HL-60 (cell line): Measurements from ENCODE around the gene ANKRD22.

Experiments used
- POLR2AphosphoS5 ChIP-seq: IDR thresholded peaks from 2 replicates; pipeline ENCODE4 v1.6.1; 2012; ENCODE audit warnings: low read depth
- SPI1 ChIP-seq: IDR thresholded peaks from 2 replicates; pipeline ENCODE4 v1.6.1; 2012; ENCODE audit warnings: low read depth, mild to moderate bottlenecking, borderline replicate concordance
- TF ChIP-seq, protein P1 (sequence below): IDR thresholded peaks from one replicate; pipeline ENCODE4 v1.5.1; 2011; ENCODE audit warnings: low read length, control low read depth, inconsistent platforms; ENCODE audit not compliant: insufficient read depth
- TF ChIP-seq, protein P2 (sequence below): IDR thresholded peaks from 2 replicates; pipeline ENCODE4 v1.6.1; 2012; ENCODE audit warnings: low read depth; ENCODE audit not compliant: insufficient replicate concordance

DNA sequence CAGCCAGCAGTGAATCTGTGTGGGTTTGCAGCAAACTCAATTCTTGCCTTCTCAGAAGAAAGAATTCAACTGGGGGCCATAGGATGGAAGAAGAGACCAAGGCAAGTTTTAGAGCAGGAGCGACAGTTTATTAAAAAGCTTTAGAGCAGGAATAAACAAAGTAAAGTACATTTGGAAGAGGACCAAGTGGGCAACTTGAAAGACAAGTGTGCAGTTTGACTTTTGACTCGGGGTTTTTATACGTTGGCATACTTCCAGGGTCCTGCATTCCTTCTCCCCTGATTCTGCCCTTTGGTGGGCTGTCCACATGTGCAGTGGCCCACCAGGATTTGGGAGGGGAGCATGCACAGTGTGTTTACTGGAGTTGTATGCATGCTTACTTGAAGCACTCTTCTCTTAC, 3.0 kb upstream of the ANKRD22 start:
- TF ChIP-seq, protein P1, sequence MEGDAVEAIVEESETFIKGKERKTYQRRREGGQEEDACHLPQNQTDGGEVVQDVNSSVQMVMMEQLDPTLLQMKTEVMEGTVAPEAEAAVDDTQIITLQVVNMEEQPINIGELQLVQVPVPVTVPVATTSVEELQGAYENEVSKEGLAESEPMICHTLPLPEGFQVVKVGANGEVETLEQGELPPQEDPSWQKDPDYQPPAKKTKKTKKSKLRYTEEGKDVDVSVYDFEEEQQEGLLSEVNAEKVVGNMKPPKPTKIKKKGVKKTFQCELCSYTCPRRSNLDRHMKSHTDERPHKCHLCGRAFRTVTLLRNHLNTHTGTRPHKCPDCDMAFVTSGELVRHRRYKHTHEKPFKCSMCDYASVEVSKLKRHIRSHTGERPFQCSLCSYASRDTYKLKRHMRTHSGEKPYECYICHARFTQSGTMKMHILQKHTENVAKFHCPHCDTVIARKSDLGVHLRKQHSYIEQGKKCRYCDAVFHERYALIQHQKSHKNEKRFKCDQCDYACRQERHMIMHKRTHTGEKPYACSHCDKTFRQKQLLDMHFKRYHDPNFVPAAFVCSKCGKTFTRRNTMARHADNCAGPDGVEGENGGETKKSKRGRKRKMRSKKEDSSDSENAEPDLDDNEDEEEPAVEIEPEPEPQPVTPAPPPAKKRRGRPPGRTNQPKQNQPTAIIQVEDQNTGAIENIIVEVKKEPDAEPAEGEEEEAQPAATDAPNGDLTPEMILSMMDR: no peak
- TF ChIP-seq POLR2AphosphoS5 (no peak), SPI1 (no peak)
- TF ChIP-seq, protein P2, sequence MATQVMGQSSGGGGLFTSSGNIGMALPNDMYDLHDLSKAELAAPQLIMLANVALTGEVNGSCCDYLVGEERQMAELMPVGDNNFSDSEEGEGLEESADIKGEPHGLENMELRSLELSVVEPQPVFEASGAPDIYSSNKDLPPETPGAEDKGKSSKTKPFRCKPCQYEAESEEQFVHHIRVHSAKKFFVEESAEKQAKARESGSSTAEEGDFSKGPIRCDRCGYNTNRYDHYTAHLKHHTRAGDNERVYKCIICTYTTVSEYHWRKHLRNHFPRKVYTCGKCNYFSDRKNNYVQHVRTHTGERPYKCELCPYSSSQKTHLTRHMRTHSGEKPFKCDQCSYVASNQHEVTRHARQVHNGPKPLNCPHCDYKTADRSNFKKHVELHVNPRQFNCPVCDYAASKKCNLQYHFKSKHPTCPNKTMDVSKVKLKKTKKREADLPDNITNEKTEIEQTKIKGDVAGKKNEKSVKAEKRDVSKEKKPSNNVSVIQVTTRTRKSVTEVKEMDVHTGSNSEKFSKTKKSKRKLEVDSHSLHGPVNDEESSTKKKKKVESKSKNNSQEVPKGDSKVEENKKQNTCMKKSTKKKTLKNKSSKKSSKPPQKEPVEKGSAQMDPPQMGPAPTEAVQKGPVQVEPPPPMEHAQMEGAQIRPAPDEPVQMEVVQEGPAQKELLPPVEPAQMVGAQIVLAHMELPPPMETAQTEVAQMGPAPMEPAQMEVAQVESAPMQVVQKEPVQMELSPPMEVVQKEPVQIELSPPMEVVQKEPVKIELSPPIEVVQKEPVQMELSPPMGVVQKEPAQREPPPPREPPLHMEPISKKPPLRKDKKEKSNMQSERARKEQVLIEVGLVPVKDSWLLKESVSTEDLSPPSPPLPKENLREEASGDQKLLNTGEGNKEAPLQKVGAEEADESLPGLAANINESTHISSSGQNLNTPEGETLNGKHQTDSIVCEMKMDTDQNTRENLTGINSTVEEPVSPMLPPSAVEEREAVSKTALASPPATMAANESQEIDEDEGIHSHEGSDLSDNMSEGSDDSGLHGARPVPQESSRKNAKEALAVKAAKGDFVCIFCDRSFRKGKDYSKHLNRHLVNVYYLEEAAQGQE: no peak
